ENCODE results near the gene PLCL1. TPM values are rescaled to one million over a fixed set of nuclear protein-coding genes. Genes with fewer than 3 reads are reported as not detected.

Gene PLCL1
- total RNA-seq, 2 experiments from 2014 or later = 1.6 to 1.8 TPM

GRCh38 chr2:198097630-198098029 is 293.2 kb downstream of the PLCL1 start:
- H3K36me3 Mint-ChIP-seq (ENCODE audit: low read depth) = no peaks in the 10 kb centered on the region
- no peak overlapping the region for H3K27ac Mint-ChIP-seq
- no peaks in the 10 kb centered on the region for H3K4me1 Mint-ChIP-seq
- ChIA-PET POLR2A (no interaction called here), CTCF (no interaction called here)
- H3K27me3 Mint-ChIP-seq = no peaks in the 10 kb centered on the region
- no peak overlapping the region for H3K4me3 Mint-ChIP-seq
- DNase-seq = no peak
- H3K9me3 Mint-ChIP-seq = no peaks in the 10 kb centered on the region

GRCh38 chr2:198098386-198098785 is 294.0 kb downstream of the PLCL1 start:
- Mint-ChIP-seq H3K27ac (no peak overlapping the region), H3K9me3 (no peaks in the 10 kb centered on the region), H3K4me1 (no peaks in the 10 kb centered on the region), H3K4me3 (no peak overlapping the region), H3K27me3 (no peaks in the 10 kb centered on the region), H3K36me3 (ENCODE audit: low read depth) (no peaks in the 10 kb centered on the region)
- DNase-seq = no peak
- ChIA-PET POLR2A (no interaction called here), CTCF (no interaction called here)

- no peak overlapping the region for H3K27ac Mint-ChIP-seq
- ChIA-PET POLR2A (no interaction called here), CTCF (no interaction called here)
- H3K27me3 Mint-ChIP-seq = no peaks in the 10 kb centered on the region
- no peaks in the 10 kb centered on the region for H3K4me1 Mint-ChIP-seq
- no peak overlapping the region for H3K4me3 Mint-ChIP-seq
- H3K9me3 Mint-ChIP-seq = no peaks in the 10 kb centered on the region
- DNase-seq = no peak
- no peaks in the 10 kb centered on the region for H3K36me3 Mint-ChIP-seq (ENCODE audit: low read depth)
These were observed 294.5 kb downstream of the PLCL1 start for GRCh38 chr2:198098918-198099317.

GRCh38 chr2:198100346-198100745 is 296.0 kb downstream of the PLCL1 start:
- ChIA-PET CTCF (no interaction called here), POLR2A (no interaction called here)
- H3K4me1 Mint-ChIP-seq = no peaks in the 10 kb centered on the region
- H3K36me3 Mint-ChIP-seq (ENCODE audit: low read depth) = no peaks in the 10 kb centered on the region
- no peak for DNase-seq
- no peak overlapping the region for H3K27ac Mint-ChIP-seq
- H3K27me3 Mint-ChIP-seq = no peaks in the 10 kb centered on the region
- no peaks in the 10 kb centered on the region for H3K9me3 Mint-ChIP-seq
- no peak overlapping the region for H3K4me3 Mint-ChIP-seq

GRCh38 chr2:198101688-198102087 is 297.3 kb downstream of the PLCL1 start:
- ChIA-PET POLR2A (no interaction called here), CTCF (no interaction called here)
- H3K36me3 Mint-ChIP-seq (ENCODE audit: low read depth) = no peaks in the 10 kb centered on the region
- H3K9me3 Mint-ChIP-seq = no peaks in the 10 kb centered on the region
- no peak overlapping the region for H3K27ac Mint-ChIP-seq
- H3K4me1 Mint-ChIP-seq = no peaks in the 10 kb centered on the region
- no peak overlapping the region for H3K4me3 Mint-ChIP-seq
- no peaks in the 10 kb centered on the region for H3K27me3 Mint-ChIP-seq
- DNase-seq = no peak

DNA sequence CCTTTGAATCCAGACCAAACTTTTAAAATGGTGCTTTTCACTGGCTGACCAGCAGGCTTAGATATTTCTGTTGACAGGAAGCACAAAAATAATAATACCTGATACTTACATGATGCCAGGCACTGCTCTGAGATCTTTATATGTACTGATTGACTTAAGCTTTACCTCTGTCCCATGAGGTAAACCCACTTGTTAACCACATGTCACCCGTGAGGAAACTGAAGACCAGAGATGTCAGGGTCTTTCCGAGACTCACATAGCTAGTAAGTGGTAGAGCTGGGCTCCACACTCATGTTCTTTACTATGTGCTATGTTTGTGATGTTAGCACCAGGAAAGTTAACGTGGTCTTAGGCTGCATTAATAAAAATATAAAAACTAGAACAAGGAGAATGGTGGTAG is 297.7 kb downstream of the PLCL1 start:
- no peaks in the 10 kb centered on the region for H3K4me1 Mint-ChIP-seq
- no peaks in the 10 kb centered on the region for H3K36me3 Mint-ChIP-seq (ENCODE audit: low read depth)
- H3K27me3 Mint-ChIP-seq = no peaks in the 10 kb centered on the region
- H3K4me3 Mint-ChIP-seq = no peak overlapping the region
- no peak overlapping the region for H3K27ac Mint-ChIP-seq
- ChIA-PET CTCF (no interaction called here), POLR2A (no interaction called here)
- no peaks in the 10 kb centered on the region for H3K9me3 Mint-ChIP-seq
- no peak for DNase-seq

DNA sequence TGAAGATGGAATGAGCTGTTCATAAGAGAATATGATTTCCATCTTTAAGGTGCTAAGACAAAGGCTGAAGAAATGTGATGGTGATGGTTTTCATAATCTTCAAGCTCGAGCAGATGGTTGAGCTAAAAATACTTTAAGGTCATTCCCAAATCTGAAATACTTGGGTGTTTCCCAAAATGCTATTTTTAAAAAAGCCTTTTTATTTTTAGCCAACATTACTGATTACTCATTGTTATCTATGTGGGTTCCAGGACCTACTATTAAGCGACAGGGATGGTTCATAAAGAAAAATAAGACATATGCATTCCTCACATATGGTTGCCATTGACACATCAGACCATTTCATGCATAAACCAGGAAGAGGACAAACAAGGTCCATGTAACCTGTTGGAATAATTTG is 298.5 kb downstream of the PLCL1 start:
- POLR2A ChIA-PET = no interaction called here
- CTCF ChIA-PET = no interaction called here
- no peaks in the 10 kb centered on the region for H3K4me1 Mint-ChIP-seq
- no peaks in the 10 kb centered on the region for H3K36me3 Mint-ChIP-seq (ENCODE audit: low read depth)
- no peak overlapping the region for H3K4me3 Mint-ChIP-seq
- H3K27ac Mint-ChIP-seq = no peak overlapping the region
- no peaks in the 10 kb centered on the region for H3K27me3 Mint-ChIP-seq
- no peaks in the 10 kb centered on the region for H3K9me3 Mint-ChIP-seq
- no peak for DNase-seq

- Mint-ChIP-seq H3K4me1 (no peaks in the 10 kb centered on the region), H3K4me3 (no peak overlapping the region), H3K9me3 (no peaks in the 10 kb centered on the region), H3K36me3 (ENCODE audit: low read depth) (no peaks in the 10 kb centered on the region), H3K27me3 (no peaks in the 10 kb centered on the region), H3K27ac (no peak overlapping the region)
- POLR2A ChIA-PET = no interaction called here
- no peak for DNase-seq
- CTCF ChIA-PET = no interaction called here
These were observed 302.4 kb downstream of the PLCL1 start for GRCh38 chr2:198106621-198107385.

DNA sequence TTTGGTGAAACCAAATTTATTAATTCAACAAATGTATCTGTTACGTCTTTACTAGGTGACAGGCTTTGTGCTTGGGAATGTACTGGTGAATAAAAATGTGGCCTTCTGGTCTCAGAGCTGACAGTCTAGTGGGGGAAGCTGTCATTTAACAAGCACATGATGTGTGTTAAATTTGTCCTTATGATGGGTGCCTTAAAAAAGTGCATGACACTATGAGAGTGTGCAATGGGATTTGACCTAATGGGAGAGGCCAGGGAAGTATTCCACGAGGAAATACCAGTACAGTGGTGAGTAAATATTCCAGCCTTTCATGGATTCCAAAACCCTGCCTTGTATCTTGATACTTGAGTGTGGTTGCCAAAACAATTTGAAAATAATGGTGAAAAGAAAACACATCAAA is 308.9 kb downstream of the PLCL1 start:
- Mint-ChIP-seq H3K4me1 (peaks cover 4% of the 10 kb centered on the region), H3K27ac (no peak overlapping the region), H3K27me3 (no peaks in the 10 kb centered on the region), H3K4me3 (no peak overlapping the region), H3K9me3 (no peaks in the 10 kb centered on the region), H3K36me3 (ENCODE audit: low read depth) (no peaks in the 10 kb centered on the region)
- ChIA-PET POLR2A (no interaction called here), CTCF (no interaction called here)
- no peak for DNase-seq

DNA sequence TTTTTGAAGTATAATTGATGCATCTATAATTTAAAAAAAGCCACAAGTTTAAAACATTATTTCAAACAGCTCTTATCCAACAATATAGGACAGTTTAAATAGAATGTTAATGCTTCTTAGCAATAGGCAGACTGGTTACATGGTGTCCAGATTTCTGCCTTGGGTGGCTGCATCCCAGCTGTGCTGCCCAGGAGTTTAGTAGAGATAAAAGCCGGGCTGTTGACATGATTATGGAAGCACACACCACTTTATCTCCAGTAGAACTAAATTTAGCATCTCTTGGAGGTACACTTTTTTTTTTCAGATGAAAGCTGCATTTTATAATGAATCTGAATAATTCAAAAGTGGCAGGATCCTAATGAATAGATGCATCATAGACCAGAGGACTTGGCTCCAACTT is 309.7 kb downstream of the PLCL1 start:
- Mint-ChIP-seq H3K27ac (no peak overlapping the region), H3K9me3 (no peaks in the 10 kb centered on the region), H3K27me3 (no peaks in the 10 kb centered on the region), H3K4me3 (no peak overlapping the region), H3K36me3 (ENCODE audit: low read depth) (no peaks in the 10 kb centered on the region), H3K4me1 (peaks cover 4% of the 10 kb centered on the region)
- ChIA-PET CTCF (interaction anchor here (0.7 kb wide), 1 partner anchor 360 kb away, joined by 4 read pairs; no protein-coding TSS in a partner anchor), POLR2A (no interaction called here)
- no peak for DNase-seq

DNA sequence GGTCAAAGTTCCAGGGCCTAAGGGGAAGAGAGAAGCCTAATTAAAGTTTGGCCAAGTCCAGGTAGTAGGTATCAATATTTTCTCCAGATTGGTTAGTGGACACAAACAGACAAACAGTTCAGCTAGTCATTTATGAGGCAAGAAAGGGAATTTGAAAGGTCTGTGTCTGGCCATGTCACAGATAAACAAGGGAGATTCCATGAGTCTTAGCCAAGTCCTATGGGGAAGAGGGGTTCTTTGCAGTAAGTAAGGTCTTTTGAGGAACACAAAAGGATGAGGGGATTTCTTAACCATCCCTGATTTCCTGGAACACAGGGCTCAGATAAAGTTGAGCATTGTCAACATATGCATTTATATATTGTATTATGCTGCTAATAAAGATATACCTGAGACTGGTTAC is 310.8 kb downstream of the PLCL1 start:
- no peak overlapping the region for H3K27ac Mint-ChIP-seq
- no peak overlapping the region for H3K4me3 Mint-ChIP-seq
- no peaks in the 10 kb centered on the region for H3K9me3 Mint-ChIP-seq
- no peak for DNase-seq
- CTCF ChIA-PET = no interaction called here
- no peaks in the 10 kb centered on the region for H3K27me3 Mint-ChIP-seq
- POLR2A ChIA-PET = no interaction called here
- H3K36me3 Mint-ChIP-seq (ENCODE audit: low read depth) = no peaks in the 10 kb centered on the region
- H3K4me1 Mint-ChIP-seq = peaks cover 4% of the 10 kb centered on the region

DNA sequence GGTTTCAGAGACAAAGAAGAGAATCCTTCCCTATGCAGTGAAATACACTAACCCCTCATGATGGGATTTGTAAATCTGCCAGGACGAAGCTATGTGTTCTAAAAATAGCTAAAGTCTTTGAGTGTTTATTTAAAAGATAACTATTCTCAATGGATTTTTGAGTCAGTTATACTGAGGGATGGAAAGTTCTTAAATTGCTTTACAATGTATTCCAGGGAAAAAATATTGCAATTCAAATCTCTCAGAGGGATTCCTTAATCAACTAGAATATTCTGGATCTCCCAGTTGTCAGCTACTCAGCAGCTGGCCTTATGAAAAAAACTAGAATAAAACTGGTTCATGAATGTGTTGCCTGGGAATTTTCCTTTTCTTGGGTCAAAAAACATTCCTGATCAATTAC is 312.4 kb downstream of the PLCL1 start:
- H3K4me1 Mint-ChIP-seq = peaks cover 4% of the 10 kb centered on the region
- no peaks in the 10 kb centered on the region for H3K36me3 Mint-ChIP-seq (ENCODE audit: low read depth)
- DNase-seq = no peak
- CTCF ChIA-PET = interaction anchor here (1.9 kb wide), 1 partner anchor 10 kb away, joined by 4 read pairs; no protein-coding TSS in a partner anchor
- POLR2A ChIA-PET = no interaction called here
- no peak overlapping the region for H3K27ac Mint-ChIP-seq
- no peak overlapping the region for H3K4me3 Mint-ChIP-seq
- no peaks in the 10 kb centered on the region for H3K27me3 Mint-ChIP-seq
- H3K9me3 Mint-ChIP-seq = no peaks in the 10 kb centered on the region

GRCh38 chr2:198117406-198118041 is 313.1 kb downstream of the PLCL1 start:
- no peaks in the 10 kb centered on the region for H3K27me3 Mint-ChIP-seq
- H3K36me3 Mint-ChIP-seq (ENCODE audit: low read depth) = no peaks in the 10 kb centered on the region
- no peaks in the 10 kb centered on the region for H3K9me3 Mint-ChIP-seq
- H3K27ac Mint-ChIP-seq = no peak overlapping the region
- ChIA-PET POLR2A (no interaction called here), CTCF (interaction anchor here (1.4 to 1.9 kb wide), 2 partner anchors 10 to 52 kb away, joined by 3 to 4 read pairs; no protein-coding TSS in a partner anchor)
- DNase-seq = no peak
- H3K4me3 Mint-ChIP-seq = no peak overlapping the region
- peaks cover 4% of the 10 kb centered on the region for H3K4me1 Mint-ChIP-seq

- no peak overlapping the region for H3K27ac Mint-ChIP-seq
These were observed 323.2 kb downstream of the PLCL1 start for GRCh38 chr2:198127627-198128026.

More at GRCh38 chr2:198127627-198128026, 323.2 kb downstream of the PLCL1 start:
- Mint-ChIP-seq H3K9me3 (no peaks in the 10 kb centered on the region), H3K36me3 (ENCODE audit: low read depth) (no peaks in the 10 kb centered on the region), H3K4me1 (no peaks in the 10 kb centered on the region), H3K27me3 (no peaks in the 10 kb centered on the region), H3K4me3 (no peak overlapping the region)
- POLR2A ChIA-PET = no interaction called here
- CTCF ChIA-PET = interaction anchor here (0.8 to 1.4 kb wide), 3 partner anchors 10 to 324 kb away, joined by 3 to 8 read pairs (median 4); partner anchors contain the start of gene PLCL1
- DNase-seq = peak; percentile 55

All from activated CD4-positive, alpha-beta T cell treated with anti-CD3 and anti-CD28 coated beads, Interleukin-2, amount 10 ng/mL, durations not matched to agents 7 days and 5 days (primary cell).